HCT116 (cell line): ENCODE data around the gene TMA7. TPM values are rescaled to one million over a fixed set of nuclear protein-coding genes. Genes with fewer than 3 reads are reported as not detected.

Experiments
- ATAC-seq: fragments of 200-7000 bp; cut with Tn5 transposase; 2 replicates; pipeline ENCODE4 v1.9.1; 2020; ENCODE audit warnings: mild to moderate bottlenecking, moderate library complexity
- BruUV-seq: library from RNA; stranded (reverse); fragments of 400-500 nt; replicated peaks from 2 replicates; lab custom pipeline; 2021; lab: Mats Ljungman, UMichigan
- CTCF ChIA-PET: fragments of 300-600 bp; sonication (Branson Sonifier 250); formaldehyde crosslinking; loops from one replicate; lab custom pipeline; 2021; ENCODE audit warnings: antibody characterized with exemption; lab: Charles Lee
- POLR2A ChIA-PET: fragments of 300-600, 350-600 bp; sonication (Branson Sonifier 250); formaldehyde crosslinking; loops from one replicate; lab custom pipeline; 2021; ENCODE audit warnings: antibody characterized with exemption; lab: Charles Lee
- RAD21 ChIA-PET, 2 experiments: fragments of 300-600 bp; sonication (Branson Sonifier 250); formaldehyde crosslinking; loops; one replicate each; lab custom pipeline; 2023; ENCODE audit warnings: low total read pairs in 2 of 2; ENCODE audit not compliant: uncharacterized antibody in 2 of 2, unreplicated experiment in 2 of 2, low non-redundant PET in 1 of 2; lab: Charles Lee
- DNase-seq: peaks from one replicate; pipeline ENCODE4 v3.0.0-alpha.2; 2010; ENCODE audit warnings: low read depth, low spot score
- H2AFZ ChIP-seq: fragments of 200-600 bp; shearing (Covaris generic), sonication (generic); 2 replicates; pipeline ENCODE4 v1.6.1; 2017; ENCODE audit warnings: low read depth, mixed run types, mixed read lengths, antibody characterized with exemption, low read length; ENCODE audit not compliant: poor library complexity, severe bottlenecking
- H3K27ac ChIP-seq: 2 replicates; pipeline ENCODE4 v1.5.1; 2012; ENCODE audit warnings: low read depth, low read length
- H3K27me3 ChIP-seq: fragments of 200-600 bp; sonication (generic); 2 replicates; pipeline ENCODE4 v1.6.1; 2016; ENCODE audit warnings: mixed run types, low read length, mixed read lengths; ENCODE audit not compliant: insufficient read depth
- H3K36me3 ChIP-seq, 2 experiments: fragments of 200-500 bp in 1 of 2; fragments of 200-600 bp in 1 of 2; sonication (Bioruptor generic) in 1 of 2; sonication (generic) in 1 of 2; 2 replicates each; pipeline versions ENCODE4 v1.5.1 to v1.6.1; 2014 to 2016; ENCODE audit warnings: low read length in 2 of 2, inconsistent platforms in 1 of 2, mixed read lengths in 1 of 2, mixed run types in 1 of 2; ENCODE audit not compliant: insufficient read depth in 2 of 2, control insufficient read depth in 1 of 2
- H3K4me1 ChIP-seq, 2 experiments: fragments of 200-600 bp in 1 of 2; sonication (generic) in 1 of 2; 2 replicates each; pipeline versions ENCODE4 v1.5.1 to v1.6.1; 2012 to 2017; ENCODE audit warnings: low read length in 2 of 2, inconsistent platforms in 1 of 2, mild to moderate bottlenecking in 1 of 2, mixed read lengths in 1 of 2, mixed run types in 1 of 2, moderate library complexity in 1 of 2; ENCODE audit not compliant: insufficient read depth in 2 of 2, control insufficient read depth in 1 of 2
- H3K4me2 ChIP-seq: fragments of 200-600 bp; sonication (generic); 2 replicates; pipeline ENCODE4 v1.6.1; 2017; ENCODE audit warnings: mixed run types, low read length, mixed read lengths
- H3K4me3 ChIP-seq, 2 experiments: fragments of 200-600 bp in 1 of 2; sonication (generic) in 1 of 2; replicated peaks in 1 of 2; 2 replicates each; pipeline ENCODE4 v1.5.1; 2011 to 2016; ENCODE audit warnings: low read length in 2 of 2, control low read depth in 1 of 2, low read depth in 1 of 2, mild to moderate bottlenecking in 1 of 2, mixed read lengths in 1 of 2, mixed run types in 1 of 2
- H3K79me2 ChIP-seq: fragments of 200-600 bp; sonication (generic); 2 replicates; pipeline ENCODE4 v1.6.1; 2017; ENCODE audit warnings: mild to moderate bottlenecking, mixed run types, low read length, moderate library complexity, mixed read lengths; ENCODE audit not compliant: insufficient read depth
- H3K9ac ChIP-seq: fragments of 200-600 bp; sonication (generic); 2 replicates; pipeline ENCODE4 v1.6.1; 2016; ENCODE audit warnings: low read length, mixed read lengths
- H3K9me2 ChIP-seq: fragments of 200-600 bp; sonication (generic), shearing (Covaris generic); 2 replicates; pipeline ENCODE4 v1.6.1; 2017; ENCODE audit warnings: mixed run types, mild to moderate bottlenecking, moderate library complexity; ENCODE audit not compliant: insufficient read depth
- H3K9me3 ChIP-seq, 2 experiments: fragments of 200-500 bp in 1 of 2; fragments of 200-600 bp in 1 of 2; sonication (Bioruptor generic) in 1 of 2; sonication (generic) in 1 of 2; 2 replicates each; pipeline ENCODE4 v1.6.1; 2014 to 2017; ENCODE audit warnings: low read length in 2 of 2, mixed read lengths in 2 of 2, inconsistent platforms in 1 of 2, low read depth in 1 of 2, mild to moderate bottlenecking in 1 of 2, mixed run types in 1 of 2, moderate library complexity in 1 of 2; ENCODE audit not compliant: control insufficient read depth in 1 of 2, insufficient read depth in 1 of 2
- H4K20me1 ChIP-seq: fragments of 200-600 bp; sonication (generic), shearing (Covaris generic); 2 replicates; pipeline ENCODE4 v1.6.1; 2017; ENCODE audit warnings: mixed run types, mild to moderate bottlenecking, moderate library complexity; ENCODE audit not compliant: insufficient read depth
- ATF3 ChIP-seq: IDR thresholded peaks from 2 replicates; pipeline ENCODE4 v1.6.1; 2012
- CBX3 ChIP-seq: IDR thresholded peaks from 2 replicates; pipeline ENCODE4 v1.6.1; 2012; ENCODE audit warnings: low read depth
- CTCF ChIP-seq, 3 experiments: fragments of 200-600 bp in 1 of 3; sonication (generic) in 1 of 3; IDR thresholded peaks in 2 of 3; conservative IDR thresholded peaks in 1 of 3; 2 replicates each; pipeline ENCODE4 v1.5.1; 2012 to 2017; ENCODE audit warnings: low read depth in 2 of 3, low read length in 2 of 3, antibody characterized with exemption in 1 of 3, borderline replicate concordance in 1 of 3, control low read depth in 1 of 3, mild to moderate bottlenecking in 1 of 3, mixed read lengths in 1 of 3, mixed run types in 1 of 3, moderate library complexity in 1 of 3; ENCODE audit not compliant: insufficient read depth in 1 of 3
- EZH2phosphoT487 ChIP-seq: fragments of 200-600 bp; IDR thresholded peaks from 2 replicates; pipeline ENCODE4 v1.6.1; 2018; ENCODE audit warnings: antibody characterized with exemption, borderline replicate concordance
- FOSL1 ChIP-seq: IDR thresholded peaks from 2 replicates; pipeline ENCODE4 v1.6.1; 2012; ENCODE audit warnings: low read depth
- JUND ChIP-seq: IDR thresholded peaks from 2 replicates; pipeline ENCODE4 v1.6.1; 2012
- POLR2AphosphoS5 ChIP-seq: IDR thresholded peaks from 2 replicates; pipeline ENCODE4 v1.6.1; 2011; ENCODE audit warnings: mild to moderate bottlenecking, low read depth, low read length, moderate library complexity
- RAD21 ChIP-seq: IDR thresholded peaks from 2 replicates; pipeline ENCODE4 v1.6.1; 2012; ENCODE audit warnings: low read depth, mild to moderate bottlenecking
- SIN3A ChIP-seq: IDR thresholded peaks from 2 replicates; pipeline ENCODE4 v1.6.1; 2012; ENCODE audit warnings: low read depth
- SP1 ChIP-seq: IDR thresholded peaks from 2 replicates; pipeline ENCODE4 v1.6.1; 2012; ENCODE audit warnings: low read depth
- SRF ChIP-seq: IDR thresholded peaks from 2 replicates; pipeline ENCODE4 v1.6.1; 2012; ENCODE audit warnings: low read depth
- TCF7L2 ChIP-seq: IDR thresholded peaks from 2 replicates; pipeline ENCODE4 v1.7.0; 2011; ENCODE audit warnings: borderline replicate concordance, inconsistent platforms; ENCODE audit not compliant: insufficient read depth, insufficient read length; ENCODE audit errors: extremely low read depth
- YY1 ChIP-seq: IDR thresholded peaks from 2 replicates; pipeline ENCODE4 v1.6.1; 2011; ENCODE audit warnings: low read length, low read depth, moderate library complexity, mild to moderate bottlenecking; ENCODE audit not compliant: insufficient replicate concordance; ENCODE audit errors: extremely low read depth
- ZFX ChIP-seq: fragments of 450-650 bp; IDR thresholded peaks from 2 replicates; pipeline ENCODE4 v1.6.1; 2017
- intact Hi-C: fragments of 100-400 bp; cut with micrococcal nuclease; formaldehyde crosslinking; loops from 2 replicates; pipeline ENCODE4 v1.10.0; 2022
- total RNA-seq: library from RNA; stranded (reverse); gene quantifications from one replicate; pipeline ENCODE4 v1.2.1, GENCODE V29; 2021; ENCODE audit not compliant: unreplicated experiment
- TF ChIP-seq, protein P1 (sequence below): IDR thresholded peaks from 2 replicates; pipeline ENCODE4 v1.6.1; 2012

TMA7 gene
- total RNA-seq, 1 experiment from 2014 or later: 334 TPM

DNA sequence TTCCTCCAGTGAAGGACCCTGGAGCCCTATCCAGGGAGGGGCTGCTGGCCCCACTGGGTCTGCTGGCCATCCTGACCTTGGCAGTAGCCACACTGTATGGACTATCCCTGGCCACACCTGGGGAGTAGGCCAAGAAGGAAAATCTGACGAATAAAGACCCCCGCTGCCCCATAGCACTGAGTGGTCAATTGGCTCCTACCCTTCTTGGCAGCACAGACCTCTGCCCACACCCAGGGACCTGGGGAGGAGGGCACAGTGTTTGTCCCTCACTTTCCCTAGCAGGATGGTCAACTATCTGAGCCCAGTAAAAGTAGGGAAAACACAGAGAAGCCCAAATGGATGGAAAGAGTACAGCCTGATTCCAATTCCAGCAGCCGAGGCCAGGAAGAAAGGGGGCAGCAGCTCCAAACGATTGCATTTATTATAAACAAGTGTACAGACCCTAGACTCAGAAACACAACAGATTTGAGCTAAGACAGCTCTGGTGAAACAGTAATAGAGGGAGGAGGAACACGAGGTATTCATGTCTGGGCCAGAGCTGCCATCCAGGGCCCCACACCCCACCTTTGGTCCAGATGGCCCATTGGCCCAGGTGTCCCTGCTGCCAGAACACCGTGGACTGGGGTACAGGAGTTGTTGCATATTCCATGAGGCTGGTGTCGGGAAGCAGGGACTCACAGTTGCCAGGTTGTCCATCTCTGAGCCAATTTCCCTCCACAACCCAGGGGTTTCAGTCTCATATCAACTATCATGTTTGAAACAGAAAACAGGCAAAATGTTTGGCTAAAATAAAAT lies 27.6 kb downstream of the TMA7 start:
- H3K36me3 ChIP-seq: peaks cover 0 to 16% of the 10 kb centered on the region in 2 experiments; a peak in 1 of 4 replicates
- ATAC-seq (no peak), DNase-seq (no peak)
- no peaks in the 10 kb centered on the region for H3K27me3 ChIP-seq
- ChIA-PET POLR2A (no interaction called here), CTCF (no interaction called here), RAD21 (no interaction called here)
- no peaks in the 10 kb centered on the region for H4K20me1 ChIP-seq
- peak overlapping the region; percentile 92 for H3K4me2 ChIP-seq
- no peak overlapping the region for H3K4me3 ChIP-seq
- intact Hi-C loops: no loop called here
- BruUV-seq: no TSS peak
- TF ChIP-seq SRF: no peak
- TF ChIP-seq RAD21: no peak
- TF ChIP-seq SP1: no peak
- TF ChIP-seq EZH2phosphoT487: no peak
- TF ChIP-seq SIN3A: no peak
- no peak for TF ChIP-seq JUND
- TF ChIP-seq CTCF (IDR thresholded peaks at IDR 0.05 in 2 of 3, conservative IDR thresholded peaks at IDR 0.05 in 1 of 3; ENCODE audit: borderline replicate concordance in 1 of 3, insufficient read depth in 1 of 3, low read depth in 2 of 3, low read length in 2 of 3): no peak
- no peak for TF ChIP-seq TCF7L2
- TF ChIP-seq POLR2AphosphoS5: no peak
- TF ChIP-seq CBX3: no peak
- TF ChIP-seq ATF3: no peak
- TF ChIP-seq YY1: no peak
- TF ChIP-seq, protein P1, sequence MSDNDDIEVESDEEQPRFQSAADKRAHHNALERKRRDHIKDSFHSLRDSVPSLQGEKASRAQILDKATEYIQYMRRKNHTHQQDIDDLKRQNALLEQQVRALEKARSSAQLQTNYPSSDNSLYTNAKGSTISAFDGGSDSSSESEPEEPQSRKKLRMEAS: no peak
- no peak for TF ChIP-seq ZFX
- no peak for TF ChIP-seq FOSL1
- peaks cover 57% of the 10 kb centered on the region for H3K79me2 ChIP-seq
- peak overlapping the region; percentile 98; the same call in 1 of the 2 replicates for H3K27ac ChIP-seq
- H3K4me1 ChIP-seq: peaks cover 22 to 42% of the 10 kb centered on the region in 2 experiments
- no peak overlapping the region for H2AFZ ChIP-seq
- no peaks in the 10 kb centered on the region for H3K9me2 ChIP-seq
- H3K9me3 ChIP-seq: no peaks in the 10 kb centered on the region
- H3K9ac ChIP-seq: peak overlapping the region; percentile 82
